ENCODE measurements around the gene HEPACAM2.

The HEPACAM2 gene

DNA sequence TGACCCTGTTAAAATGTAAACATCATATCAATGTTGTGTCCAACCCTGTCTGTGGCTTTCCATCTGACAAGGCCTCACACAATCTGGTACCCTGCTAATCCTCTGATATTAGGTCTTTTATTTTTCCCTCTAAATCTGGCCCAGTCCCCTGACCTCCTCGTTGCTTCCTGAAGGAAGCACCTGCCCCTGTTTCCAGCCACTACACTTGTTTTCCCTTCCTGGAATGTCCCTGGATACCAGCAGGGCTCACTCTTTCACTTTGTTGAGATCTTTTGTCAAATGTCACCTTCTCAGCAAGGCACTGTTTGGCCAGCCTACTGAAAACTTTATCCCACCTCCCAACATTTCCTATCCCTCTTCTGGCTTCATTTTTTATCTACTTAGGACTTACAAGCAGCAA, 80.2 kb downstream of the HEPACAM2 start:
- peak overlapping the region; percentile 67 for H3K4me3 ChIP-seq (ENCODE audit: low read depth, low read length)
- no peak for DNase-seq (ENCODE audit: low read depth)
- TF ChIP-seq, protein P1, sequence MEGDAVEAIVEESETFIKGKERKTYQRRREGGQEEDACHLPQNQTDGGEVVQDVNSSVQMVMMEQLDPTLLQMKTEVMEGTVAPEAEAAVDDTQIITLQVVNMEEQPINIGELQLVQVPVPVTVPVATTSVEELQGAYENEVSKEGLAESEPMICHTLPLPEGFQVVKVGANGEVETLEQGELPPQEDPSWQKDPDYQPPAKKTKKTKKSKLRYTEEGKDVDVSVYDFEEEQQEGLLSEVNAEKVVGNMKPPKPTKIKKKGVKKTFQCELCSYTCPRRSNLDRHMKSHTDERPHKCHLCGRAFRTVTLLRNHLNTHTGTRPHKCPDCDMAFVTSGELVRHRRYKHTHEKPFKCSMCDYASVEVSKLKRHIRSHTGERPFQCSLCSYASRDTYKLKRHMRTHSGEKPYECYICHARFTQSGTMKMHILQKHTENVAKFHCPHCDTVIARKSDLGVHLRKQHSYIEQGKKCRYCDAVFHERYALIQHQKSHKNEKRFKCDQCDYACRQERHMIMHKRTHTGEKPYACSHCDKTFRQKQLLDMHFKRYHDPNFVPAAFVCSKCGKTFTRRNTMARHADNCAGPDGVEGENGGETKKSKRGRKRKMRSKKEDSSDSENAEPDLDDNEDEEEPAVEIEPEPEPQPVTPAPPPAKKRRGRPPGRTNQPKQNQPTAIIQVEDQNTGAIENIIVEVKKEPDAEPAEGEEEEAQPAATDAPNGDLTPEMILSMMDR (IDR thresholded peaks at IDR 0.05; ENCODE audit: insufficient read depth, low read depth, low read length, missing control alignments), result no peak

DNA sequence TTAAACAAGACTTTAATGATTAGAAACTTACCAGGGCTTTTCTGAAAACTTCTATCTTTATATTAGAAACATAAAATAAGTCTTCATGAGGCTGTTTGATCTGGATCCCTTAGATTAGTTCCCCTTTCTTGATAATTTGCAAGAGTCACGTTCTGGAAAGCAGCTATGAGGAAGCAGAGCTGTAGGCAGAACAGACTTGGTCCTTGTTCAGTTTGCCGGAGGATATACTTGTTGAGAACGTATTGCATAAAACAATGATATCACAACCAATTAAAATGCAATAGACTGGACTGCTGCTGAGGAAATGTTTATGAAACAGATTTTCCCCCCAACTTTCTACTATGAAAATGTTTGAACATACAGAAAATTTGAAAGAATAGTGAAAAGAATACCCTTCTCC, 80.9 kb downstream of the HEPACAM2 start:
- H3K4me3 ChIP-seq (ENCODE audit: low read depth, low read length), result no peak overlapping the region
- TF ChIP-seq, protein P1 (IDR thresholded peaks at IDR 0.05; ENCODE audit: insufficient read depth, low read depth, low read length, missing control alignments), result no peak

DNA sequence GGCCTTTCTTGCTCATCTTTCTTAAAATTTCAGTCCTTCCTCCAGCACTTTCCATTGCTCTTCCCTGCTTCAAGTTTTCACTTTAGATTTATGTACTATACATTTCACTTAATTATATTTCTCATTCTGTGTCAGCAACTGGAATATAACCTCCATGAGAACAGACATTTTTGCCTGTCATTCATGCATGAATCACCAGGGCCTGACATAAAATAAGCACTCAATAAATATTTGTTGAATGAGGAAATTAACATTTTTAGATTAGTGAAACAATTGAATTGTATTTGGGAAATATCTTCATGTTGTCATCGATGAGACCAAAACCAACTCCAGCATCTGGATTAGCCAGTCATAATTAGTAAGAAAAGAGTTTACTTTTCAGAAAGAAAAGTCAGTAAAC, 84.1 kb downstream of the HEPACAM2 start:
- no peak overlapping the region for H3K4me3 ChIP-seq (ENCODE audit: low read depth, low read length)
- TF ChIP-seq, protein P1 (IDR thresholded peaks at IDR 0.05; ENCODE audit: insufficient read depth, low read depth, low read length, missing control alignments), result no peak
- DNase-seq (ENCODE audit: low read depth), result no peak

More for the DNA sequence above, 80.9 kb downstream of the HEPACAM2 start:
- no peak for DNase-seq (ENCODE audit: low read depth)

DNA sequence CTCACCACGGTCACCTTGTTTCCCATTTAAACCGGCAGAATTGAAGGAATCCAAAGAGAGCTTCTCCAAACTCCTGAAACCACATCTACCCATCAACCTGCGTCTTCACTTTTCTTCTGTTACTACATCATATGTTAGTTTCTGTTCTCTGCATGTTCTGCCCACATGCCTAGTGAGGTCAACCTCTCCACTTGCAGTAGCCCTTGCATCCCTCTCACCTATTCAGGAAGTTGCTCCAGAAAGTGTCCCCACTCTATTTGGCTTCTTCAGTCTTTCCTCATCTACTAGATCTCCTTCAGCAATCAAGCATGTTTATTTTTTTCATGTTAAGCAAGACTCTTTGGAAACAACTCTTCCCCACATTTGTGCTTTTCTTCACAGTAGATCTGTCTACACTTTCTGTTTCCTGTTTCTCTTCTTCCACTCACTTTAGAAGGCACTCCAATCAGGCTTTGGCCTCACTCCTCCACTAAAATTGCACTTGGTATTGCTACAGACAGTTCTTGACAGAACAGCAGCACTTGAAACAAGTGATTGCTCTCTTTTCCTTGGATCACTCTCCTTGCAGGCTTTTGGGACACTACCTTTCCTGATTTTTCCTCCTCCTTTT, 85.6 kb downstream of the HEPACAM2 start:
- TF ChIP-seq, protein P1 (IDR thresholded peaks at IDR 0.05; ENCODE audit: insufficient read depth, low read depth, low read length, missing control alignments), result no peak
- H3K4me3 ChIP-seq (ENCODE audit: low read depth, low read length), result no peak overlapping the region
- DNase-seq (ENCODE audit: low read depth), result no peak

DNA sequence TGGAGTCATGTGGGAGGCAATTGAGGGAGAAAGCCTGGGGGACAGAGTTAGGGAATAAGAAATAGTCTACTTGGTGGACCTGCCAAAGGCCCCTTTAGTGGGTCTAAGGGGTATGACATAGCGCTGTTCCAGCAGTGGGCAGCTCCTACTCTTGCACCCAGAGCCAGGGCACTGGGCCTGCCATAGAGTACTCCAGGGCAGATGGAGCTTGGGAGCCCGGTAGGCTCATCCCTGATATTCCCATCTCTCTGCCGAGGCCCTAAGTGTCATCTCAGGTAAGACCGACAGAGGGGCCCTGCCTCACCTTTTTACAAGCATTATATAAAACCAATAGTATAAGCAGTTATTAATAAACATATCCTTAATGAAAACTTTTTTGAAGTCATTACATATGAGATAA, 87.7 kb downstream of the HEPACAM2 start:
- TF ChIP-seq, protein P1 (IDR thresholded peaks at IDR 0.05; ENCODE audit: insufficient read depth, low read depth, low read length, missing control alignments), result no peak
- no peak for DNase-seq (ENCODE audit: low read depth)
- H3K4me3 ChIP-seq (ENCODE audit: low read depth, low read length), result no peak overlapping the region

Data from GM12865 (cell line).